Measurements from ENCODE around the gene EYS.

DNA sequence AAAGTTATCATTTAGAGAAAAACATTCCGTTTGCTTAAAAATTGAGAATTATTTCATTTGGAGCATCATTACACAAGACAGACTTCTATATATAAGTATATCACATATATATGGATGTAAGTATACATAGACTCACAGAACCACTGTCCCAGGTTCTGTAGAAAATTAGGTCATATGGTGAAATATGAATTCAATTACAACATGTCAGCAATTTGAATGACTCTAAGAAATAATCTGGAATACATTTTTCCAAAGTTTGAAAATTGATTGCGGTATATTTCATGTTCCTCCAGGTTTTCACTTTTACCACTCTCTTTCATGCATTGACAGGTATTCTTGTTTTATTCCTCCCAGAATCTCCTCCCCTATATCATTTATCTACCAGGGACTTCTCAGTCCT, 1179.1 kb downstream of the EYS start:
- TF ChIP-seq CTCF (IDR thresholded peaks at IDR 0.05; ENCODE audit: low read length) (no peak), EZH2phosphoT487 (IDR thresholded peaks at IDR 0.05; ENCODE audit: low read length) (no peak), EZH2 (optimal IDR thresholded peaks at IDR 0.05; ENCODE audit: low read depth, low read length) (no peak)

Data from MM.1S (cell line).